Fibroblast of villous mesenchyme (primary cell): Measurements from ENCODE around the gene DMBX1. TPM values are rescaled to one million over a fixed set of nuclear protein-coding genes. Genes with fewer than 3 reads are reported as not detected.

Experiments used
- DNase-seq: peaks from one replicate; pipeline ENCODE4 v3.0.0-alpha.2; 2010; ENCODE audit warnings: low read depth
- H3K4me3 ChIP-seq: 2 replicates; pipeline ENCODE4 v1.5.1; 2011; ENCODE audit warnings: low read depth, mild to moderate bottlenecking, low read length
- total RNA-seq: library from RNA; depleted of rRNA; stranded (reverse); fragments of >200 nt; gene quantifications from 2 replicates; pipeline ENCODE4 v1.2.3, GENCODE V29; 2012
- TF ChIP-seq, protein P1 (sequence below): IDR thresholded peaks from 2 replicates; pipeline ENCODE4 v1.5.1; 2012; ENCODE audit warnings: low read depth, mild to moderate bottlenecking, low read length; ENCODE audit not compliant: insufficient read depth

The DMBX1 gene
- total RNA-seq, 1 donor: not detected

DNA sequence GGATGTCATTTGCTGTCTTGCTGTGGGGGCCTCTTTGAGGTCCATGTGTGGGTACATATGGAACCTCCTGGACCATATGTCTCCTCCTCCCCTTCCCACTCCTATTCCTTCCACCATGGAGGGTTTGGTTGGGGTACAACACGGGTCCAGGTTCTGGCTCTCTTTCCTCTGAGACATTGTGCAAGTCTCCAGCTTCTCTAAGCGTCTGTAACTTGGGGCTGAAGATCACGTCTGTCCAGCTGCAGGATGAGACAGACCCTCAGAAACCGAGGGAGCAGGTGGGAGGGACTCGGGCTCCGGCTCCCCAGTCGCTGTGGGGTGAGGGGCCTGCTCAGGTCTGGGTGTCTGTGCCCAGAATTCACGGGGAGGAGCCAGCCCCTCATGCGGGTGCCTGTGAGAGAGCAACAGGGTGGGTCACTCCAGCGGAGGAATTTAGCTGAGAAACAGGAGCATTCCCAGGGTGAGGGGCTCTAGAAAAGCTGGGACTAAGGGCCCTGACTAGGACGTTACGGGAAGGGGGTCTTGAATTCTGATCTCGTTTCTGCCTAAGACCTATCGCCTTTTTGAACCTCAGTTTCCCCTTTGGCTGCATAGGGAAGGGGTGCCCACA lies 42.0 kb upstream of the DMBX1 start:
- TF ChIP-seq, protein P1, sequence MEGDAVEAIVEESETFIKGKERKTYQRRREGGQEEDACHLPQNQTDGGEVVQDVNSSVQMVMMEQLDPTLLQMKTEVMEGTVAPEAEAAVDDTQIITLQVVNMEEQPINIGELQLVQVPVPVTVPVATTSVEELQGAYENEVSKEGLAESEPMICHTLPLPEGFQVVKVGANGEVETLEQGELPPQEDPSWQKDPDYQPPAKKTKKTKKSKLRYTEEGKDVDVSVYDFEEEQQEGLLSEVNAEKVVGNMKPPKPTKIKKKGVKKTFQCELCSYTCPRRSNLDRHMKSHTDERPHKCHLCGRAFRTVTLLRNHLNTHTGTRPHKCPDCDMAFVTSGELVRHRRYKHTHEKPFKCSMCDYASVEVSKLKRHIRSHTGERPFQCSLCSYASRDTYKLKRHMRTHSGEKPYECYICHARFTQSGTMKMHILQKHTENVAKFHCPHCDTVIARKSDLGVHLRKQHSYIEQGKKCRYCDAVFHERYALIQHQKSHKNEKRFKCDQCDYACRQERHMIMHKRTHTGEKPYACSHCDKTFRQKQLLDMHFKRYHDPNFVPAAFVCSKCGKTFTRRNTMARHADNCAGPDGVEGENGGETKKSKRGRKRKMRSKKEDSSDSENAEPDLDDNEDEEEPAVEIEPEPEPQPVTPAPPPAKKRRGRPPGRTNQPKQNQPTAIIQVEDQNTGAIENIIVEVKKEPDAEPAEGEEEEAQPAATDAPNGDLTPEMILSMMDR: no peak
- no peak for DNase-seq
- no peak overlapping the region for H3K4me3 ChIP-seq

DNA sequence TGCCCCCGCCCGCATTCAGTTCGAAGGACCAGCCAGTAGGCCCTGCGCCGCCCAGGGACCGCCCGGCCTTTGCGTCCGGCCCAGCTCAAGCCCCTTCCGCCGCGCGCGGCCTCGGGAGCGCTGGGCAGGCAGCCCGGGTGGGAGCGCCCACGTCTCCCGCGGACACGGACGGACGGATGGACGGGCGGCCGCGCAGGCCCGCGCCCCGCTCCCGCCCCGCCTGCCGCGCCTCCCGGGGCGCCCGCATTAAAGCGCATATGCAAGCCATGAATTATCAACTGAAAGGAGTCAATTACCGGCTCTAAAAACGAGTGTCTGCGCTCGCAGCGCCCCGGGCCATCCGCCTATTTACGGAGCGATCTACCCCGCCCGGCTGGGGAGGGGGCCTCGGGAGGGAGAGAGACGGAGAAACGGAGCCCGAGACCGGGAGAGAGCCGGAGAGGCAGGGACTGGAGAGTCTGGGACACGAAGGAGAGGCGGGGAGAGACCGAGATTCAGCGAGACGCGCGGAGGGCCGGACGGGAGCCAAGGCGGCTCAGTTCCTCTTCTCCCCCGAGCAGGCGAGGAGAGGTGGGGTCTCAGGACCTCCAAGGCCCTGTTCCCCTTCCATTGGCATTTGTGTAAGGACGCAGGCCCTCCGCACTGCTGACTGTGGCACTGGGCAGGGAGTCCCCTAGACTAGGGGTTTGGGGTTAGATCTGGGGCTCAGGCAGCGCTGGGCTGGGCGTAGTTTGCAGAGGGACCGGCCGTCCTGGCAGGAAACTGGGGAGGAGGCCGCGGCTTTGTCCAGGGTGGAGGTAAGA lies 41.3 kb upstream of the DMBX1 start:
- DNase-seq: no peak
- TF ChIP-seq, protein P1: no peak
- H3K4me3 ChIP-seq: no peak overlapping the region

DNA sequence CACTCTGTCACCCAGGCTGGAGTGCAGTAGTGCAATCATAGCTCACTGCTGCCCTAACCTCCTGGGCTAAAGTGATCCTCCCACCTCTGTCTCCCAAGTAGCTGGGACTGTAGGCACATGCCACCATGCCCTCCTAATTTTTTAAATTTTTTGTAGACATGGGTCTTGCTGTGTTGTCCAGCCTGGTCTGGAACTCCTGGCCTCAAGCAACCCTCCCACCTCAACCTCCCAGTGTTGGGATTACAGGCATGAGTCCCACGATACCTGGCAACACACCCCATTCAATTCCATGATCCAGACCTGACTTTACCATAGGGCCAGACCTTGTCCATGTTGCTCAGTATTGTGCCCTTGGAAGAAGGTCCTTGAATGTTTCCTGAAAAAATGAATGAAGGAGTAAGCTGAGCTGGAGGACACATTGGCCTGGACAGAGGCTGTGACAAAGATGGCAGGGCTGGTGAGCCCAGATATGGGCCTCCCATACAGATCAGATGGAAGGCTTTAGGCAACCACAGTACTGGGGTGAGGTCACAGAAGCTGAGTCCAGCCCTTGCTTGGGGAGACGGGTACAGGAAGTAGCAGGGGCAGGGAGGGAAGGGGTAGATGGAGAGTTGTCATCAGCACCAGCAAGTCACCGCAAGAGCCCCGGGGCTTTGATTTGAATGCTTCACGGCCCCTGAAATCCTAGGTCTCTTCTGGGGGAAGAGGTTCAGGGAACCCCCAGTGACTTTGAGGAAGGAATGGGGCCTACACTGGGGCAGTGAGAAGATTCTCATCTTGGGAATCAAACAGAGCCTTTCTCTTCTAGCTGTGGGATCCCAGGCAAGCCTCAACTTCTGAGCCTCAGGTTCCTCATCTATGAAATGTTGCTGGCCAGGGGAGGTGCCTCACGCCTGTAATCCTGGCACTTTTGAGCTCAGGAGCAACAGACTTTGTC lies 40.1 kb upstream of the DMBX1 start:
- no peak overlapping the region for H3K4me3 ChIP-seq
- TF ChIP-seq, protein P1: no peak
- no peak for DNase-seq

DNA sequence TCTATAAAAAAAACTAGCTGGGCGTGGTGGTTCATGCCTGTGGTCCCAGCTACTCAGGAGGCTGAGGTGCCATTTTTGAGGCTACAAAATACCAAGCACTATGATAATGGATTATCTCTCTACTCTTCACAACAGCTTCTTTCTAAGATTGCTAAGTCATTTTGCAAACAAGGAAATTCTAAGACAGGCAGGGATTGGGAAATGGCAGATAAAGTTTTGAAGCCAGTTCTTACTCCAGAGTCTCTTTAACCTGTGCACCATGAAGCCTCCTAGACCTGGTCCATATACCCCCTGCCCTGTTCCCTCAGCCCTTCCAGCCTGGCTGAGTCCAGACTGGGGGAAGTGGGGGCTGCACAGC lies 39.5 kb upstream of the DMBX1 start:
- H3K4me3 ChIP-seq: no peak overlapping the region
- no peak for DNase-seq
- TF ChIP-seq, protein P1: no peak

DNA sequence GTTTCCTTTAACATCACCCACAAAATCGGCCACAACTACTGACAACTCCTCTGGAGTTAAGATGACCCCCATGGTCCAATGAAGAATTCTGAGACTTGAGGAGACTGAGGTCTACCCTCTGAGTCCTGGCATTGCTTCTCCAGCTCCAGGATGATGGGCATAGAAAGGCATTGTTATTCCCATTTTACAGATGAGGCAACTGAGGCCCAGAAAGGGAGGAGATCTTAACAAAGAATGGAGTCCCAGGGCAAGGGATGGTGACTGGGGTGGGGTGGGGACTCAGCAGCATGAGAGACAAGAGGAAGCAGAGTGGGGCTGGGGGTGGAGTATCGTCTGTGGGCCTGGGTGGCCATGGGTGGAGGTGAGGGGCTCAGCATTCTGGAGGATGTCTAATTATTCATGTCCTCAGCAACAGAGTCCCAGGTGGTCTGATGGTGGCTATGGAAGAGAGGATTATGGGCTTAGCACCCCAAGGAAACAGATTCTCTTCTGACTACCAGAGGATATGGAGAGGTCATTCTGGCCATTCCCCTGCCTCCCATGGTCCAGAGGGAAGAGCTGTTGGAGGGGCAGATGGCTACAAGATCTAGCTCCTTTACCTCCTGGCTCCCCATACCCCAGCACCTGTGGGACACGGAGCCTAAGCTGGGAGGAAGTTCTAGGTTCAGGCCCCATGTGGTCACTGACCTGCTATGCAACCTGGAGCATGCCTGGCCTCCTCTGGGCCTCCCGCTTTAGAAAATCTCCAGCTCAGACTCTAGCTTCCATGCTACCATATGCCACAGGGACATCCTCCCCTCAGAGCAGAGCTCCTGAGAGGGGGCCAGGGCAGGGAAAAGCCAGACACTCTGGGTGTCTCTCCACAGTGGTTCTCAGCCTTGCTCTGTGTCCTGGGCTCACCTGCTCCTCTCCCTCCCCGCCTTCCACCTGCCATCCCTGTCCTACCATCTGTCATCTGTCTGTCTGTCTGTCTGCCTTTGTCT lies 37.4 kb upstream of the DMBX1 start:
- no peak for DNase-seq
- TF ChIP-seq, protein P1: no peak
- H3K4me3 ChIP-seq: no peak overlapping the region

DNA sequence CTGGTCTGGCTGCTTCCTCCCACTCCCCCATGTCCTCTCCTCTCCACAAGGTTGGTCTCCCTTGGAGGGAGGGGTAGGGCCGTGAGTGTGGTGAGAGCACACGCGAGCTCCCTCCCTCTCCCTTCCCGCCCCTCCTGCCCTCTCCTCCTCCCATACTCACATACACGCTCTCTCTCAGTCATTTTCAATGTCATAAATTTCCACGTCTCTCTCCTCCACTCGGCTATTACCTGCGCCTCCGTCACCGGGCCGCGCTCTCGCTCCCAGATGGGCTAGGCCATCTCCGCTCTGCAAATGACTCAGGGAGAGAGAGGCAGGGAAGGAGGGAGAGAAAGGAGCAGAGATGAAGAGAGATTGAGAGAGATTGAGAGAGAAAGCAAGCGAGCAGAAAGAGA lies 36.7 kb upstream of the DMBX1 start:
- DNase-seq: no peak
- TF ChIP-seq, protein P1: no peak
- no peak overlapping the region for H3K4me3 ChIP-seq
